KMS-11 (cell line): Measurements from ENCODE around the gene MAGEB5.

ENCODE experiments used
- H2AFZ ChIP-seq: fragments of 200-600 bp; sonication (generic); 2 replicates; pipeline ENCODE4 v1.6.1; 2016; ENCODE audit warnings: antibody characterized with exemption, mixed run types, low read depth
- H3K27ac ChIP-seq: fragments of 200-600 bp; sonication (generic); 2 replicates; pipeline ENCODE4 v1.6.1; 2016; ENCODE audit warnings: mild to moderate bottlenecking, mixed run types
- H3K27me3 ChIP-seq: fragments of 200-600 bp; sonication (generic); 2 replicates; pipeline ENCODE4 v1.6.1; 2017; ENCODE audit warnings: mild to moderate bottlenecking, low read depth, mixed run types, moderate library complexity; ENCODE audit not compliant: insufficient read depth
- H3K36me3 ChIP-seq: fragments of 200-600 bp; sonication (generic); 2 replicates; pipeline ENCODE4 v1.6.1; 2017; ENCODE audit warnings: mild to moderate bottlenecking, mixed run types; ENCODE audit not compliant: insufficient read depth
- H3K4me1 ChIP-seq: fragments of 200-600 bp; sonication (generic); 2 replicates; pipeline ENCODE4 v1.6.1; 2016; ENCODE audit warnings: mild to moderate bottlenecking, low read depth, mixed run types; ENCODE audit not compliant: poor library complexity, severe bottlenecking
- H3K4me2 ChIP-seq: fragments of 200-600 bp; sonication (generic); 2 replicates; pipeline ENCODE4 v1.7.0; 2016; ENCODE audit warnings: mild to moderate bottlenecking, mixed run types
- H3K4me3 ChIP-seq: fragments of 200-600 bp; sonication (generic); IDR thresholded peaks from 2 replicates; pipeline ENCODE4 v1.6.1; 2017; ENCODE audit warnings: low read depth, low read length, mixed read lengths; ENCODE audit not compliant: insufficient read depth
- H3K79me2 ChIP-seq: fragments of 200-600 bp; sonication (generic); 2 replicates; pipeline ENCODE4 v1.6.1; 2016; ENCODE audit warnings: low read depth, mixed run types; ENCODE audit not compliant: insufficient read depth
- H3K9ac ChIP-seq: fragments of 200-600 bp; sonication (generic); 2 replicates; pipeline ENCODE4 v1.6.1; 2016; ENCODE audit warnings: mild to moderate bottlenecking, mixed run types
- H4K20me1 ChIP-seq: fragments of 200-600 bp; sonication (generic); 2 replicates; pipeline ENCODE4 v1.6.1; 2016; ENCODE audit warnings: mild to moderate bottlenecking, mixed run types; ENCODE audit not compliant: insufficient read depth
- TF ChIP-seq, protein P1 (sequence below): fragments of 200-600 bp; sonication (generic); conservative IDR thresholded peaks from 2 replicates; pipeline ENCODE4 v1.6.1; 2017; ENCODE audit warnings: low read depth, mild to moderate bottlenecking, antibody characterized with exemption, low read length, moderate library complexity, mixed read lengths

Gene MAGEB5

DNA sequence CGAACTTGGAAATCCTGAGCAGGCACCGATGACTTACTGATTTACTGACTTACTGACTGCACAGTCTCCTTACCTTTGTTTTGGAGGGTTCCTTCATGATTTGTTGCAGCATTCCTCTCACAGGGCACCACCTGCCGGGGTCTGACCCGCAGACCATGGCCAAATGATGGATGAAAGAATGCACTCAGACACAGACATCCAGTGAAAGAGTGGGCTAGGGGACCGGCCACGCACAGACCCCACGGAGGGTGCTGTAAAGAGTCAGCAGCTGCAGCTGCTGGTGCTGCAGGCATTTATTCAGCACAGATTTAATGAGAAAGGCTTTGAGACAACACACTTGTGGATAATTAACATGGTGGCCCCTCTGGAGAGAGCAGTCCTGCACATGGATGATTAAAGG, 3.4 kb downstream of the MAGEB5 start:
- TF ChIP-seq, protein P1, sequence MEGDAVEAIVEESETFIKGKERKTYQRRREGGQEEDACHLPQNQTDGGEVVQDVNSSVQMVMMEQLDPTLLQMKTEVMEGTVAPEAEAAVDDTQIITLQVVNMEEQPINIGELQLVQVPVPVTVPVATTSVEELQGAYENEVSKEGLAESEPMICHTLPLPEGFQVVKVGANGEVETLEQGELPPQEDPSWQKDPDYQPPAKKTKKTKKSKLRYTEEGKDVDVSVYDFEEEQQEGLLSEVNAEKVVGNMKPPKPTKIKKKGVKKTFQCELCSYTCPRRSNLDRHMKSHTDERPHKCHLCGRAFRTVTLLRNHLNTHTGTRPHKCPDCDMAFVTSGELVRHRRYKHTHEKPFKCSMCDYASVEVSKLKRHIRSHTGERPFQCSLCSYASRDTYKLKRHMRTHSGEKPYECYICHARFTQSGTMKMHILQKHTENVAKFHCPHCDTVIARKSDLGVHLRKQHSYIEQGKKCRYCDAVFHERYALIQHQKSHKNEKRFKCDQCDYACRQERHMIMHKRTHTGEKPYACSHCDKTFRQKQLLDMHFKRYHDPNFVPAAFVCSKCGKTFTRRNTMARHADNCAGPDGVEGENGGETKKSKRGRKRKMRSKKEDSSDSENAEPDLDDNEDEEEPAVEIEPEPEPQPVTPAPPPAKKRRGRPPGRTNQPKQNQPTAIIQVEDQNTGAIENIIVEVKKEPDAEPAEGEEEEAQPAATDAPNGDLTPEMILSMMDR, result no peak
- Histone ChIP-seq H3K4me3 (no peak overlapping the region), H2AFZ (no peak overlapping the region), H4K20me1 (no peaks in the 10 kb centered on the region), H3K4me2 (no peak overlapping the region), H3K27me3 (no peaks in the 10 kb centered on the region), H3K4me1 (no peaks in the 10 kb centered on the region), H3K36me3 (no peaks in the 10 kb centered on the region), H3K79me2 (no peaks in the 10 kb centered on the region), H3K27ac (no peak overlapping the region), H3K9ac (no peak overlapping the region)

DNA sequence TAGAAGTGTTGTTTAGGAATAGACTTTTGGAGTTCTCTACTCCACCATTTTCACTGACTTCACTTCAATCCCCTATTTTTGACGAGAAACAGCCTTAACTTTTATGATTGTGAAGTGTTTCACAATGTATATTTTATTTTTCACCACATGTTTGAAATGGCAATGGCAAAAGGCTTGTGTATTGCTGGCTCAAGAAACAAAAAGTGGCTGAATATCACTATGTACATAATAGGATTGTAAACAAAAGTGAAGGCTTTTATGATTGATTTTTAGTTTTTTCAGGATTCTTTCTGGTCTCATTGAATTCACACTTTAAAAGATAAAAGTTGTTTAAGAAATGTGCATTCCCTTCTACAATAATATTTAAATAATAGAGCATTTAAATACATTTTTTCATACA, 18.2 kb downstream of the MAGEB5 start:
- H2AFZ ChIP-seq, result no peak overlapping the region

DNA sequence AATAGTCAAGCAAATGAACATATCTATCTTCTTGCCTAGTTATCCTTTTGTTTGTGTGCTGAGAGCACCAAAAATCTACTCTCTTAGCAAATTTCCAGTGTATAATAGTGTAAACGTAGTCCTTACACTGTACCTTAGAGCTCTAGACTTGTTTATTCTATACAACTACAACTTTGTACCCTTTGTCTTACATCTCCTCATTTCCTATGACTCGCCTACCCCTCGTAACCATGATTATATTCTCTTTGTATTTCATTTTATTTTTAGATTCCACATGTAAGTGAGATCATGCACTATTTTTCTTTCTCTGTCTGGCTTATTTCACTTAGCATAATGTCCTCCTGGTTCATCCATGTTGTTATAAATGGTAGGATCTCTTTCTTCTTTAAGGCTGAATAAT, 37.6 kb downstream of the MAGEB5 start:
- Histone ChIP-seq H3K27me3 (no peaks in the 10 kb centered on the region), H3K4me2 (no peak overlapping the region), H3K9ac (no peak overlapping the region), H3K79me2 (no peaks in the 10 kb centered on the region), H2AFZ (no peak overlapping the region), H4K20me1 (no peaks in the 10 kb centered on the region), H3K36me3 (no peaks in the 10 kb centered on the region), H3K4me1 (no peaks in the 10 kb centered on the region), H3K27ac (no peak overlapping the region), H3K4me3 (no peak overlapping the region)
- TF ChIP-seq, protein P1, result no peak

More for the DNA sequence above, 18.2 kb downstream of the MAGEB5 start:
- no peak overlapping the region for H3K4me3 ChIP-seq
- H3K27me3 ChIP-seq, result no peaks in the 10 kb centered on the region
- no peaks in the 10 kb centered on the region for H4K20me1 ChIP-seq
- H3K4me2 ChIP-seq, result no peak overlapping the region
- no peaks in the 10 kb centered on the region for H3K4me1 ChIP-seq
- no peaks in the 10 kb centered on the region for H3K36me3 ChIP-seq
- no peak overlapping the region for H3K27ac ChIP-seq
- no peaks in the 10 kb centered on the region for H3K79me2 ChIP-seq
- no peak overlapping the region for H3K9ac ChIP-seq
- TF ChIP-seq, protein P1, result no peak

DNA sequence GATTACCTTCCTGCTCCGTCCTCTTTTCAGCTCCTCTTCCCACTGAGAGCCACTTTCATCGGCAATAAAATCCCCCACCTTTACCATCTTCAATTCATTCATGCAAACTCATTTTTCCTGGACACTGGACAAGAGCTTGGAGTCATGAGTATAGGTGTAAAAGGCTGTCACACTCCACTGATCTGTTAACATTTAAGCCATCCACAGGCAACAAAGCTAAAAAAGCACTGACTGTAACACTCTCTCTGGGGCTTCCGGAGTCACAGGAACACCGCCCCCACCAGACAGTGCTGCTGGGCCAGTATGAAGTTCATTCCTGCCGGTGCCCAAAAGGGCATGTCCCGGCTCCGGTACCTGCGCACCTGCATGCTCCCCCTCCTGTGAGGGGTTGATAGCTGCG, 38.5 kb downstream of the MAGEB5 start:
- H3K27ac ChIP-seq, result no peak overlapping the region
- no peaks in the 10 kb centered on the region for H3K4me1 ChIP-seq
- no peaks in the 10 kb centered on the region for H4K20me1 ChIP-seq
- TF ChIP-seq, protein P1, result no peak
- no peaks in the 10 kb centered on the region for H3K36me3 ChIP-seq
- no peak overlapping the region for H3K4me2 ChIP-seq
- H3K4me3 ChIP-seq, result no peak overlapping the region
- no peak overlapping the region for H2AFZ ChIP-seq
- no peaks in the 10 kb centered on the region for H3K79me2 ChIP-seq
- H3K9ac ChIP-seq, result no peak overlapping the region
- H3K27me3 ChIP-seq, result no peaks in the 10 kb centered on the region
